Measurements from ENCODE around the gene MMP20. TPM values are rescaled to one million over a fixed set of nuclear protein-coding genes. Genes with fewer than 3 reads are reported as not detected.

The MMP20 gene
- total and polyA plus RNA-seq, 2 donors (not counting 3 experiments of a cell fraction or from before 2014, with no cell fraction given) = not detected

- Histone ChIP-seq H3K27me3 (ENCODE audit: control insufficient read depth in 2 of 2, insufficient read depth in 2 of 2, low read length in 2 of 2) (no peaks in the 10 kb centered on the region), H4K20me1 (replicated peaks; ENCODE audit: control insufficient read depth, extremely low read depth, insufficient read depth, low read length) (no peaks in the 10 kb centered on the region), H3K4me3 (replicated peaks in 1 of 3; ENCODE audit: insufficient read depth in 1 of 3, low read depth in 1 of 3, low read length in 3 of 3) (no peak overlapping the region), H3K79me2 (ENCODE audit: control insufficient read depth, insufficient read depth, low read length) (no peaks in the 10 kb centered on the region), H3K4me1 (ENCODE audit: control insufficient read depth, extremely low read depth, insufficient read depth, low read length) (peaks cover 3% of the 10 kb centered on the region), H3K4me2 (ENCODE audit: insufficient read depth, low read length) (no peak overlapping the region), H3K9me3 (replicated peaks; ENCODE audit: control insufficient read depth, insufficient read depth, low read length) (no peaks in the 10 kb centered on the region), H2AFZ (ENCODE audit: low read depth, low read length) (no peak overlapping the region), H3K27ac (ENCODE audit: insufficient read depth, low read depth, low read length) (no peak overlapping the region), H3K9ac (replicated peaks; ENCODE audit: extremely low read depth, insufficient read depth, low read length) (no peak overlapping the region), H3K9me1 (replicated peaks; ENCODE audit: control insufficient read depth, extremely low read depth, insufficient read depth, low read length) (no peaks in the 10 kb centered on the region), H3K36me3 (ENCODE audit: control insufficient read depth in 2 of 2, extremely low read depth in 1 of 2, insufficient read depth in 2 of 2, low read length in 2 of 2) (no peaks in the 10 kb centered on the region)
- CTCF ChIA-PET = interaction anchor here (0.8 to 1.5 kb wide), 3 partner anchors 102 to 268 kb away, joined by 3 to 5 read pairs (median 3); no protein-coding TSS in a partner anchor
- DNase-seq (ENCODE audit: low read depth, low spot score) (no peak), FAIRE-seq (no peak)
- POLR2A ChIA-PET = no interaction called here
- intact Hi-C loops (cut with micrococcal nuclease) = loop anchor here (5.0 kb wide), 1 partner anchor 218 kb away; no protein-coding TSS in a partner anchor
- TF ChIP-seq CTCF (IDR thresholded peaks at IDR 0.05; ENCODE audit: extremely low read depth in 1 of 2, insufficient read depth in 1 of 2, low read depth in 1 of 2, low read length in 2 of 2) (no peak), MAX (IDR thresholded peaks at IDR 0.05; ENCODE audit: insufficient read depth, insufficient read length) (no peak), JUN (IDR thresholded peaks at IDR 0.05; ENCODE audit: borderline replicate concordance, insufficient read depth, insufficient read length, low read depth) (no peak), EZH2 (IDR thresholded peaks at IDR 0.05; ENCODE audit: borderline replicate concordance, low read depth, low read length, severe bottlenecking) (no peak), GATA2 (IDR thresholded peaks at IDR 0.05; ENCODE audit: insufficient read depth, insufficient read length, low read depth, low read length) (no peak), MYC (IDR thresholded peaks at IDR 0.05; ENCODE audit: low read depth, low read length) (no peak), FOS (IDR thresholded peaks at IDR 0.05; ENCODE audit: borderline replicate concordance, insufficient read depth, low read length) (no peak), POLR2AphosphoS5 (IDR thresholded peaks at IDR 0.05; ENCODE audit: insufficient read depth, low read depth, low read length) (no peak), POLR2A (IDR thresholded peaks at IDR 0.05; ENCODE audit: low read depth, low read length) (no peak)
- no TSS peak for BruUV-seq (replicated peaks)
- dilution Hi-C loops (cut with MboI; ENCODE audit: extremely low pct_ligation_motif_present, low sequenced_read_pairs) = no loop called here
Observed at GRCh38 chr11:102610200-102610599, 14.9 kb downstream of the MMP20 start.

Measured in endothelial cell of umbilical vein (primary cell).